Measurements from ENCODE around the gene TET1. TPM values are rescaled to one million over a fixed set of nuclear protein-coding genes. Genes with fewer than 3 reads are reported as not detected.

Gene TET1
- total and polyA plus RNA-seq, 7 donors, result 0.04 to 1.8 (median 0.66) TPM

Other genes starting within 250 kb of the TET1 start
- gene HNRNPH3, start 228.3 kb upstream of the TET1 start, total RNA-seq, result 100 to 1,000 TPM in 1 of 4 donors, 10 to 100 TPM in 3; 73.1 to 102 (median 88.2) TPM
- gene HNRNPH3, start 228.3 kb upstream of the TET1 start, polyA plus RNA-seq, result 100 to 1,000 TPM; 107 to 180 (median 171) TPM
- gene PBLD, start 227.4 kb upstream of the TET1 start, total RNA-seq, result 1 to 10 TPM; 1.8 to 2.9 (median 2.0) TPM
- gene PBLD, start 227.4 kb upstream of the TET1 start, polyA plus RNA-seq, result 1 to 10 TPM in 1 of 3 donors, under 1 TPM in 2; 0.77 to 2.0 (median 0.82) TPM
- 10 to 100 TPM in 2 of 4 donors, 1 to 10 TPM in 2; 8.1 to 12.5 (median 10.7) TPM for gene RUFY2, start 153.1 kb upstream of the TET1 start, total RNA-seq
- gene RUFY2, start 153.1 kb upstream of the TET1 start, polyA plus RNA-seq, result 10 to 100 TPM in 1 of 3 donors, 1 to 10 TPM in 2; 3.1 to 10.1 (median 4.0) TPM
- gene DNA2, start 88.4 kb upstream of the TET1 start, total RNA-seq, result 1 to 10 TPM; 1.6 to 3.8 (median 1.9) TPM
- gene DNA2, start 88.4 kb upstream of the TET1 start, polyA plus RNA-seq, result 1 to 10 TPM in 2 of 3 donors, under 1 TPM in 1; 0.56 to 1.8 (median 1.5) TPM
- gene SLC25A16, start 32.8 kb upstream of the TET1 start, total RNA-seq, result 10 to 100 TPM in 3 of 4 donors, 1 to 10 TPM in 1; 9.6 to 14.0 (median 13.2) TPM
- 10 to 100 TPM in 1 of 3 donors, 1 to 10 TPM in 2; 3.1 to 11.2 (median 4.5) TPM for gene SLC25A16, start 32.8 kb upstream of the TET1 start, polyA plus RNA-seq
- gene CCAR1, start 160.9 kb downstream of the TET1 start, total RNA-seq, result 10 to 100 TPM; 24.1 to 52.8 (median 34.0) TPM
- gene CCAR1, start 160.9 kb downstream of the TET1 start, polyA plus RNA-seq, result 10 to 100 TPM; 22.1 to 44.6 (median 26.7) TPM